DND-41 (cell line): ENCODE measurements around the gene NBEA.

ENCODE experiments used
- ATAC-seq: fragments of 200-7000 bp; cut with Tn5 transposase; 3 replicates; pipeline ENCODE4 v1.9.1; 2021; ENCODE audit warnings: low read depth; ENCODE audit not compliant: insufficient read depth
- DNase-seq: peaks from one replicate; pipeline ENCODE4 v3.0.0-alpha.2; 2020
- H2AFZ ChIP-seq: 2 replicates; pipeline ENCODE4 v1.6.0; 2012; ENCODE audit warnings: low read depth, low read length
- H3K27ac ChIP-seq: 2 replicates; pipeline ENCODE4 v1.5.1; 2012; ENCODE audit warnings: low read length, inconsistent platforms
- H3K27me3 ChIP-seq: fragments of 200-600 bp; sonication (generic); 2 replicates; pipeline ENCODE4 v1.6.0; 2012; ENCODE audit warnings: low read length, mild to moderate bottlenecking, inconsistent platforms; ENCODE audit not compliant: insufficient read depth, poor library complexity
- H3K36me3 ChIP-seq: 2 replicates; pipeline ENCODE4 v1.5.1; 2012; ENCODE audit warnings: low read length, inconsistent platforms; ENCODE audit not compliant: insufficient read depth
- H3K4me1 ChIP-seq: 2 replicates; pipeline ENCODE4 v1.5.1; 2012; ENCODE audit warnings: mild to moderate bottlenecking, low read length; ENCODE audit not compliant: insufficient read depth
- H3K4me2 ChIP-seq: 2 replicates; pipeline ENCODE4 v1.6.0; 2012; ENCODE audit warnings: mild to moderate bottlenecking, moderate library complexity, low read length, inconsistent platforms; ENCODE audit not compliant: insufficient read depth
- H3K4me3 ChIP-seq, 2 experiments: fragments of 200-600 bp in 1 of 2; shearing (Covaris generic) in 1 of 2; 2 replicates each; pipeline ENCODE4 v1.5.1; 2012 to 2016; ENCODE audit warnings: inconsistent platforms in 2 of 2, low read length in 2 of 2, mild to moderate bottlenecking in 2 of 2, low read depth in 1 of 2, moderate library complexity in 1 of 2
- H3K79me2 ChIP-seq: 2 replicates; pipeline ENCODE4 v1.6.0; 2012; ENCODE audit warnings: low read length, inconsistent platforms; ENCODE audit not compliant: insufficient read depth
- H3K9ac ChIP-seq: 2 replicates; pipeline ENCODE4 v1.6.0; 2012; ENCODE audit warnings: low read depth, mild to moderate bottlenecking, inconsistent platforms, low read length, moderate library complexity
- H3K9me3 ChIP-seq: 2 replicates; pipeline ENCODE4 v1.5.1; 2012; ENCODE audit warnings: low read length, moderate library complexity, mild to moderate bottlenecking, inconsistent platforms; ENCODE audit not compliant: insufficient read depth, severe bottlenecking
- H4K20me1 ChIP-seq: 2 replicates; pipeline ENCODE4 v1.6.0; 2012; ENCODE audit warnings: low read length; ENCODE audit not compliant: insufficient read depth
- CTCF ChIP-seq: IDR thresholded peaks from 2 replicates; pipeline ENCODE4 v1.5.1; 2012; ENCODE audit warnings: borderline replicate concordance, low read length, moderate library complexity, mild to moderate bottlenecking; ENCODE audit not compliant: poor library complexity, severe bottlenecking; ENCODE audit errors: extremely low read depth
- EZH2 ChIP-seq: IDR thresholded peaks from 3 replicates; pipeline ENCODE4 v1.6.1; 2012; ENCODE audit warnings: borderline replicate concordance, low read depth, mild to moderate bottlenecking, moderate library complexity, low read length, inconsistent platforms; ENCODE audit not compliant: severe bottlenecking

The NBEA gene

DNA sequence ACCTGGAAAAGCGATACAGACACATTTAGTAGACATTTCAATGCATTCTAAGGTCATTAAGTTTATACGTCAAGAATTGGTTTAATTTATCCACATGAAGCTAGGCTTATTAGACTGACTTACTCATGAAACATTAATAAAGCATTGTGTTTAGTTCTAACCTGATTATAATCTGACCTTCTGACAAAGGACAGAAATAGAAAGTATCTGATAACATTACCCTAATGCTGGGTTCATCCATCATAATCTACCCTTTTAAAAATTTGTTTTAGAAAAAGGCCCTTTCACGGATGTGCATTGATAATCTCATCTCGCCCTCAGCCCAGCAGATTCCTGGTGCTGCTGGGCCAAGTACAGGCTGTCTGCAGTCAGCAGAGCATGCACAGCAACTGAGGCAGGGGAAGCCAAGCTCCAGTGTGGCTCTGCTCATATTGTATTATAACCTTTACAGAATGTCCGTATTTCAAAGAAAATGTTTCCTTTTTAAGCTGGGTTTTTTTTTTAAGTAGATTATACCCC is 676.6 kb downstream of the NBEA start:
- Histone ChIP-seq H3K4me3 (no peak overlapping the region), H3K36me3 (no peaks in the 10 kb centered on the region), H3K9me3 (no peaks in the 10 kb centered on the region), H3K27me3 (no peaks in the 10 kb centered on the region), H3K4me1 (peaks cover 8% of the 10 kb centered on the region), H3K79me2 (no peaks in the 10 kb centered on the region), H2AFZ (no peak overlapping the region), H3K4me2 (no peak overlapping the region), H3K9ac (no peak overlapping the region), H3K27ac (no peak overlapping the region), H4K20me1 (no peaks in the 10 kb centered on the region)
- ATAC-seq (no peak), DNase-seq (no peak)
- TF ChIP-seq EZH2 (no peak), CTCF (no peak)

DNA sequence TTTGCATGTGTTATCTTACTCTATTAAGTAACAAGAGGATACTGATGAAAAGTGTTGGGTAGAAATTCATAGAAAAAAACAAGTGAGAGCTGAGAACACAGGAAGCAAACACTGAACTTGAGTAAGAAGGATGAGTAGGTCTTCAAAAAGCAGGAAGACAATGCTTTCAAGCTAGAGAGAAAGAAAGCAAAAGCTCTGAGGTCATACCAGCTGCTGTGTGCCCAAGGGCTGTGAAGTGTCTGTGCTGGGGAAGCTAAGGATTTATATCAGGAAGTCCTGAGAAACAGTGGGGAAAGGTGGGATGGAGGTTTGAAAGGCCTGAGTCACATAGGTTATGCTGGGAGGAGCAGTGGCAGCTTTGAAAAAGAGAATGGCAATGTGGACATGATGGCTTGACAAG is 679.9 kb downstream of the NBEA start:
- Histone ChIP-seq H3K79me2 (no peaks in the 10 kb centered on the region), H3K4me2 (no peak overlapping the region), H3K27ac (no peak overlapping the region), H3K9me3 (no peaks in the 10 kb centered on the region), H3K4me1 (peaks cover 8% of the 10 kb centered on the region), H3K36me3 (no peaks in the 10 kb centered on the region), H3K9ac (no peak overlapping the region), H4K20me1 (no peaks in the 10 kb centered on the region), H2AFZ (peak overlapping the region; percentile 36; the same call in 1 of the 2 replicates), H3K4me3 (no peak overlapping the region), H3K27me3 (no peaks in the 10 kb centered on the region)
- DNase-seq = peak; percentile 5
- TF ChIP-seq EZH2 (no peak), CTCF (no peak)
- peak; percentile 75 for ATAC-seq

DNA sequence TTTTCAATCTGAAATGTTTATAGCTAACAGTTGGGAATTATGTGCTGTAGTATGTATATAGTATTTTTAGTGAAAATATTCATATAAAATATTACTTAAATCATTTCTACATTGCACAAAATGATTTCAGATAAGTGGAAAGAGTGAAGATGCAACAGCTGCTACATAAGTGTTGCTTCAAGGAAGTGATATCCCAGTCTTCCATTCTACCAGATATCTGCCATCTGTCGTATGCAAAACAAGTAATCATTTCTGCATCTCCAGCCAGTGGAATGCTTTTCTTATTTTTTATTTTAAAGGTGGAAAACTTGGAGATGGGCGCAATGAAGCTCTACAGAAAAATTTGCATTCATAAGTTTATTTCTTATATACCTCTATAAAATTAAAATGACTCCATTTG is 687.0 kb downstream of the NBEA start:
- TF ChIP-seq EZH2 (no peak), CTCF (no peak)
- Histone ChIP-seq H3K4me3 (no peak overlapping the region), H3K27ac (no peak overlapping the region), H3K4me1 (no peaks in the 10 kb centered on the region), H2AFZ (no peak overlapping the region), H3K36me3 (no peaks in the 10 kb centered on the region), H3K9me3 (no peaks in the 10 kb centered on the region), H4K20me1 (no peaks in the 10 kb centered on the region), H3K9ac (no peak overlapping the region), H3K27me3 (no peaks in the 10 kb centered on the region), H3K4me2 (no peak overlapping the region), H3K79me2 (no peaks in the 10 kb centered on the region)
- DNase-seq = no peak
- ATAC-seq = no peak
